Ovary (tissue), 9 donors: ENCODE measurements around the gene HDGFL2. TPM values are rescaled to one million over a fixed set of nuclear protein-coding genes. Genes with fewer than 3 reads are reported as not detected.
A peak's percentile ranks its signal among the peaks of the same experiment; 100 is the strongest.

Experiments used
- DNase-seq, 5 donors: peaks; one replicate each; pipeline ENCODE4 v3.0.0-alpha.2; 2019 to 2020
- H3K27ac ChIP-seq, 2 donors: fragments of 200-600 bp; one replicate each; pipeline versions ENCODE4 v1.5.1 to v1.8.0; 2019 to 2022
- H3K27me3 ChIP-seq: fragments of 200-600 bp; one replicate; pipeline ENCODE4 v1.8.0; 2022
- H3K36me3 ChIP-seq: fragments of 200-600 bp; sonication (generic); one replicate; pipeline ENCODE4 v1.5.1; 2019
- H3K4me1 ChIP-seq: one replicate; pipeline ENCODE4 v1.8.1; 2013; ENCODE audit warnings: mild to moderate bottlenecking, moderate library complexity; ENCODE audit not compliant: insufficient read depth
- H3K4me3 ChIP-seq: fragments of 200-600 bp; sonication (generic); one replicate; pipeline ENCODE4 v1.5.1; 2017
- H3K9me3 ChIP-seq, 2 donors: fragments of 200-600 bp in 1 of 2; sonication (generic) in 1 of 2; one replicate each; pipeline versions ENCODE4 v1.5.1 to v1.8.1; 2013 to 2019; ENCODE audit warnings: mild to moderate bottlenecking in 1 of 2, moderate library complexity in 1 of 2
- CTCF ChIP-seq, 3 donors: fragments of 450-650 bp in 2 of 3; fragments of 200-600 bp in 1 of 3; IDR thresholded peaks; one replicate each; pipeline versions ENCODE4 v1.5.1 to v1.8.0; 2016 to 2022; ENCODE audit warnings: antibody characterized with exemption in 3 of 3, mild to moderate bottlenecking in 1 of 3
- EP300 ChIP-seq: sonication (generic); formaldehyde crosslinking; IDR thresholded peaks from one replicate; pipeline ENCODE4 v1.6.1; 2017; ENCODE audit warnings: antibody characterized with exemption
- POLR2A ChIP-seq: fragments of 450-650 bp; IDR thresholded peaks from one replicate; pipeline ENCODE4 v1.6.1; 2017; ENCODE audit warnings: antibody characterized with exemption, mild to moderate bottlenecking, moderate library complexity
- WGBS, 3 donors: extraction: QIAGEN DNeasy Blood & Tissue Kit in 1 of 3; methylation state at CpG; one replicate each; pipeline versions ENCODE4 v1.1.5 to v1.1.7; 2013 to 2017; 5-methylcytosine and 5-hydroxymethylcytosine counted together
- intact Hi-C, 4 donors: fragments of 100-400 bp; cut with DNase I; formaldehyde crosslinking; loops; one replicate each; pipeline versions ENCODE4 v1.11.0 to v1.15.1; 2022 to 2023
- polyA plus RNA-seq, 2 donors: library from polyadenylated mRNA; stranded (reverse); fragments of 200-250 nt in 1 of 2; fragments of 350-450 nt in 1 of 2; fragmentation: Illumina TruSeq in 1 of 2; extraction: RNeasy Lipid Tissue Mini Kit (QIAGEN cat#74804) in 1 of 2; gene quantifications; one replicate each; pipeline ENCODE4 v1.2.3, GENCODE V29; 2013 to 2014
- total RNA-seq, 7 donors: library from RNA; depleted of rRNA in 2 of 7; stranded (reverse); fragments of >200 nt in 2 of 7; fragmentation: NEBNext Ultra II Directional in 3 of 7; extraction: Animal tissue kit (Norgen Biotek cat#: 25700) in 3 of 7; gene quantifications; one replicate each; pipeline versions ENCODE4 v1.1.0 to v1.2.4, GENCODE V29; 2016 to 2023
- donor health status: DM: no; HTN: no; CAD: no; lungs with moderate emphysema.
- donor health status: DM: no; HTN: no; CAD: no.
- donor health status: Bipolar disorder and iron deficiency.
- donor health status: DM: yes; HTN: yes; CAD: no.
- donor health status: DM: no; HTN: no; CAD: no.
- donor health status: DM: yes; HTN: yes; CAD: no.

HDGFL2 gene
- total and polyA plus RNA-seq, 9 donors = 28.5 to 77.2 (median 63.0) TPM

GRCh38 chr19:4456476-4456842, 15.6 kb upstream of the HDGFL2 start:
- DNase-seq = peak in 4 of 5 donors; percentile 53 to 62 (median 58)
- Histone ChIP-seq H3K4me1 (peaks cover 17% of the 10 kb centered on the region), H3K27me3 (no peaks in the 10 kb centered on the region), H3K4me3 (peak overlapping the region; percentile 92), H3K27ac (peak overlapping the region; percentile 81 to 88), H3K36me3 (no peaks in the 10 kb centered on the region), H3K9me3 (no peaks in the 10 kb centered on the region)
- no peak for TF ChIP-seq CTCF (IDR thresholded peaks at IDR 0.05)
- TF ChIP-seq POLR2A = no peak
- TF ChIP-seq EP300 = no peak
- intact Hi-C loops = no loop called here
- 1 to 3% (median 1%) methylated on average over 9 of the region's 9 CpGs for WGBS, 3 donors

GRCh38 chr19:4456843-4457653, 15.0 kb upstream of the HDGFL2 start:
- Histone ChIP-seq H3K27me3 (no peaks in the 10 kb centered on the region), H3K4me3 (peak overlapping the region; percentile 92), H3K9me3 (no peaks in the 10 kb centered on the region), H3K36me3 (no peaks in the 10 kb centered on the region), H3K4me1 (peaks cover 17% of the 10 kb centered on the region), H3K27ac (peak overlapping the region; percentile 81 to 88)
- whole genome bisulfite sequencing, 3 donors = 2 to 4% (median 2%) methylated on average over 31 to 47 of the region's 53 CpGs
- intact Hi-C loops = no loop called here
- TF ChIP-seq CTCF (IDR thresholded peaks at IDR 0.05) = no peak
- no peak for TF ChIP-seq POLR2A
- TF ChIP-seq EP300 = no peak
- DNase-seq = peak in 1 of 5 donors; percentile 74

- Histone ChIP-seq H3K36me3 (no peaks in the 10 kb centered on the region), H3K4me1 (peaks cover 17% of the 10 kb centered on the region), H3K27me3 (no peaks in the 10 kb centered on the region), H3K9me3 (no peaks in the 10 kb centered on the region), H3K27ac (peak within 1 kb of the TSS; percentile 81 to 88), H3K4me3 (peak within 1 kb of the TSS; percentile 92)
- no peak for TF ChIP-seq POLR2A
- peak in 1 of 3 donors; percentile 38 for TF ChIP-seq CTCF (IDR thresholded peaks at IDR 0.05)
- intact Hi-C loops = no loop called here
- DNase-seq = peak; percentile 97 to 99 (median 98)
- 6 to 9% (median 7%) methylated on average over 52 of the region's 52 CpGs for WGBS, 3 donors
These were observed 14.3 kb upstream of the HDGFL2 start, which contains the start of gene UBXN6 for GRCh38 chr19:4457654-4458395. Gene UBXN6, minus strand, starts transcription at chr19:4457794. Its CDS starts 97 bp downstream, at chr19:4457697.

- H3K9me3 ChIP-seq = no peaks in the 10 kb centered on the region
- no peaks in the 10 kb centered on the region for H3K27me3 ChIP-seq
- no peak overlapping the region for H3K4me3 ChIP-seq
- TF ChIP-seq CTCF (IDR thresholded peaks at IDR 0.05) (no peak), POLR2A (no peak), EP300 (no peak)
- no peaks in the 10 kb centered on the region for H3K36me3 ChIP-seq
- no peak for DNase-seq
- WGBS, 3 donors = 86 to 88% (median 86%) methylated on average over 8 of the region's 8 CpGs
- H3K4me1 ChIP-seq = no peaks in the 10 kb centered on the region
- H3K27ac ChIP-seq = no peak overlapping the region
- intact Hi-C loops = no loop called here
These were observed 7.1 kb upstream of the HDGFL2 start for GRCh38 chr19:4464815-4465581.
